HCT116 (cell line): ENCODE data around the gene TAF15. TPM values are rescaled to one million over a fixed set of nuclear protein-coding genes. Genes with fewer than 3 reads are reported as not detected.

Experiments
- ATAC-seq: fragments of 200-7000 bp; cut with Tn5 transposase; 2 replicates; pipeline ENCODE4 v1.9.1; 2020; ENCODE audit warnings: mild to moderate bottlenecking, moderate library complexity
- BruUV-seq: library from RNA; stranded (reverse); fragments of 400-500 nt; replicated peaks from 2 replicates; lab custom pipeline; 2021; lab: Mats Ljungman, UMichigan
- CTCF ChIA-PET: fragments of 300-600 bp; sonication (Branson Sonifier 250); formaldehyde crosslinking; loops from one replicate; lab custom pipeline; 2021; ENCODE audit warnings: antibody characterized with exemption; lab: Charles Lee
- POLR2A ChIA-PET: fragments of 300-600, 350-600 bp; sonication (Branson Sonifier 250); formaldehyde crosslinking; loops from one replicate; lab custom pipeline; 2021; ENCODE audit warnings: antibody characterized with exemption; lab: Charles Lee
- RAD21 ChIA-PET, 2 experiments: fragments of 300-600 bp; sonication (Branson Sonifier 250); formaldehyde crosslinking; loops; one replicate each; lab custom pipeline; 2023; ENCODE audit warnings: low total read pairs in 2 of 2; ENCODE audit not compliant: uncharacterized antibody in 2 of 2, unreplicated experiment in 2 of 2, low non-redundant PET in 1 of 2; lab: Charles Lee
- DNase-seq: peaks from one replicate; pipeline ENCODE4 v3.0.0-alpha.2; 2010; ENCODE audit warnings: low read depth, low spot score
- H2AFZ ChIP-seq: fragments of 200-600 bp; shearing (Covaris generic), sonication (generic); 2 replicates; pipeline ENCODE4 v1.6.1; 2017; ENCODE audit warnings: low read depth, mixed run types, mixed read lengths, antibody characterized with exemption, low read length; ENCODE audit not compliant: poor library complexity, severe bottlenecking
- H3K27ac ChIP-seq: 2 replicates; pipeline ENCODE4 v1.5.1; 2012; ENCODE audit warnings: low read depth, low read length
- H3K27me3 ChIP-seq: fragments of 200-600 bp; sonication (generic); 2 replicates; pipeline ENCODE4 v1.6.1; 2016; ENCODE audit warnings: mixed run types, low read length, mixed read lengths; ENCODE audit not compliant: insufficient read depth
- H3K36me3 ChIP-seq, 2 experiments: fragments of 200-500 bp in 1 of 2; fragments of 200-600 bp in 1 of 2; sonication (Bioruptor generic) in 1 of 2; sonication (generic) in 1 of 2; 2 replicates each; pipeline versions ENCODE4 v1.5.1 to v1.6.1; 2014 to 2016; ENCODE audit warnings: low read length in 2 of 2, inconsistent platforms in 1 of 2, mixed read lengths in 1 of 2, mixed run types in 1 of 2; ENCODE audit not compliant: insufficient read depth in 2 of 2, control insufficient read depth in 1 of 2
- H3K4me1 ChIP-seq, 2 experiments: fragments of 200-600 bp in 1 of 2; sonication (generic) in 1 of 2; 2 replicates each; pipeline versions ENCODE4 v1.5.1 to v1.6.1; 2012 to 2017; ENCODE audit warnings: low read length in 2 of 2, inconsistent platforms in 1 of 2, mild to moderate bottlenecking in 1 of 2, mixed read lengths in 1 of 2, mixed run types in 1 of 2, moderate library complexity in 1 of 2; ENCODE audit not compliant: insufficient read depth in 2 of 2, control insufficient read depth in 1 of 2
- H3K4me2 ChIP-seq: fragments of 200-600 bp; sonication (generic); 2 replicates; pipeline ENCODE4 v1.6.1; 2017; ENCODE audit warnings: mixed run types, low read length, mixed read lengths
- H3K4me3 ChIP-seq, 2 experiments: fragments of 200-600 bp in 1 of 2; sonication (generic) in 1 of 2; replicated peaks in 1 of 2; 2 replicates each; pipeline ENCODE4 v1.5.1; 2011 to 2016; ENCODE audit warnings: low read length in 2 of 2, control low read depth in 1 of 2, low read depth in 1 of 2, mild to moderate bottlenecking in 1 of 2, mixed read lengths in 1 of 2, mixed run types in 1 of 2
- H3K79me2 ChIP-seq: fragments of 200-600 bp; sonication (generic); 2 replicates; pipeline ENCODE4 v1.6.1; 2017; ENCODE audit warnings: mild to moderate bottlenecking, mixed run types, low read length, moderate library complexity, mixed read lengths; ENCODE audit not compliant: insufficient read depth
- H3K9ac ChIP-seq: fragments of 200-600 bp; sonication (generic); 2 replicates; pipeline ENCODE4 v1.6.1; 2016; ENCODE audit warnings: low read length, mixed read lengths
- H3K9me2 ChIP-seq: fragments of 200-600 bp; sonication (generic), shearing (Covaris generic); 2 replicates; pipeline ENCODE4 v1.6.1; 2017; ENCODE audit warnings: mixed run types, mild to moderate bottlenecking, moderate library complexity; ENCODE audit not compliant: insufficient read depth
- H3K9me3 ChIP-seq, 2 experiments: fragments of 200-500 bp in 1 of 2; fragments of 200-600 bp in 1 of 2; sonication (Bioruptor generic) in 1 of 2; sonication (generic) in 1 of 2; 2 replicates each; pipeline ENCODE4 v1.6.1; 2014 to 2017; ENCODE audit warnings: low read length in 2 of 2, mixed read lengths in 2 of 2, inconsistent platforms in 1 of 2, low read depth in 1 of 2, mild to moderate bottlenecking in 1 of 2, mixed run types in 1 of 2, moderate library complexity in 1 of 2; ENCODE audit not compliant: control insufficient read depth in 1 of 2, insufficient read depth in 1 of 2
- H4K20me1 ChIP-seq: fragments of 200-600 bp; sonication (generic), shearing (Covaris generic); 2 replicates; pipeline ENCODE4 v1.6.1; 2017; ENCODE audit warnings: mixed run types, mild to moderate bottlenecking, moderate library complexity; ENCODE audit not compliant: insufficient read depth
- EGR1 ChIP-seq: IDR thresholded peaks from 2 replicates; pipeline ENCODE4 v1.6.1; 2012; ENCODE audit warnings: low read depth
- RAD21 ChIP-seq: IDR thresholded peaks from 2 replicates; pipeline ENCODE4 v1.6.1; 2012; ENCODE audit warnings: low read depth, mild to moderate bottlenecking
- SP1 ChIP-seq: IDR thresholded peaks from 2 replicates; pipeline ENCODE4 v1.6.1; 2012; ENCODE audit warnings: low read depth
- intact Hi-C: fragments of 100-400 bp; cut with micrococcal nuclease; formaldehyde crosslinking; loops from 2 replicates; pipeline ENCODE4 v1.10.0; 2022
- total RNA-seq: library from RNA; stranded (reverse); gene quantifications from one replicate; pipeline ENCODE4 v1.2.1, GENCODE V29; 2021; ENCODE audit not compliant: unreplicated experiment
- TF ChIP-seq, protein P1 (sequence below): IDR thresholded peaks from 2 replicates; pipeline ENCODE4 v1.6.1; 2012; ENCODE audit warnings: low read depth
- TF ChIP-seq, protein P2 (sequence below): IDR thresholded peaks from 2 replicates; pipeline ENCODE4 v1.6.1; 2012
- TF ChIP-seq, protein P3 (sequence below): IDR thresholded peaks from 2 replicates; pipeline ENCODE4 v1.6.1; 2011; ENCODE audit warnings: mild to moderate bottlenecking, low read length, moderate library complexity; ENCODE audit not compliant: insufficient replicate concordance; ENCODE audit errors: extremely low read depth

Gene TAF15
- total RNA-seq, 1 experiment from 2014 or later: 346 TPM

DNA sequence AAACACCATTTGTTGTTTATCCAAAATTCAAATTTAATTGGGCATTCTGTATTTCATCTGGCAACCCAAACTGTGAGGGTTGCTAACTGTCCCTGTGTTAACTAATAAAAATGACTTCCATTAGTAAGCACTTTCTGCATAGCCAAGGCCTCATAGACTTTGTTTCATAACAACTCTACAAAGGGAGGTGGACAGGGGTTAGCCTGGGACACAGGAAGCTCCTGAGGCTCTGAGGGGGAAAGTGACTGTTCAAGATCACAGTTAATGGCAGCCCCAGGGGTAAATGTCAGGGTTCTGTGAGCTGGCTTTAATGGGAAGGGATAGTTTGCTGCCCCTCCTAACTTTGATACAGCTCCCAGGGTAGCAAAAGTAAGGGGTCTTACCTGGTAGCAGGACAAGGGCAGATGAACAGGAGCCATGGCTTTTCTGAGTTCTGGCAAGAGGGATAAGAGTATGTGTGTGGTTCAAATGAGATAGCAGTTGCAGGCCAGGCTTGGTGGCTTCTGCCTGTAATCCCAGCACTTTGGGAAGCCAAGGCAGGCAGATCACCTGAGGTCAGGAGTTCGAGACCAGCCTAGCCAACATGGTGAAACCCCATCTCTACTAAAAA is 57.2 kb downstream of the TAF15 start:
- H3K4me1 ChIP-seq: peaks cover 2 to 7% of the 10 kb centered on the region in 2 experiments; a peak in 3 of 4 replicates
- H3K4me3 ChIP-seq: no peak overlapping the region
- no peak for ATAC-seq
- no TSS peak for BruUV-seq
- POLR2A ChIA-PET: no interaction called here
- TF ChIP-seq, protein P1, sequence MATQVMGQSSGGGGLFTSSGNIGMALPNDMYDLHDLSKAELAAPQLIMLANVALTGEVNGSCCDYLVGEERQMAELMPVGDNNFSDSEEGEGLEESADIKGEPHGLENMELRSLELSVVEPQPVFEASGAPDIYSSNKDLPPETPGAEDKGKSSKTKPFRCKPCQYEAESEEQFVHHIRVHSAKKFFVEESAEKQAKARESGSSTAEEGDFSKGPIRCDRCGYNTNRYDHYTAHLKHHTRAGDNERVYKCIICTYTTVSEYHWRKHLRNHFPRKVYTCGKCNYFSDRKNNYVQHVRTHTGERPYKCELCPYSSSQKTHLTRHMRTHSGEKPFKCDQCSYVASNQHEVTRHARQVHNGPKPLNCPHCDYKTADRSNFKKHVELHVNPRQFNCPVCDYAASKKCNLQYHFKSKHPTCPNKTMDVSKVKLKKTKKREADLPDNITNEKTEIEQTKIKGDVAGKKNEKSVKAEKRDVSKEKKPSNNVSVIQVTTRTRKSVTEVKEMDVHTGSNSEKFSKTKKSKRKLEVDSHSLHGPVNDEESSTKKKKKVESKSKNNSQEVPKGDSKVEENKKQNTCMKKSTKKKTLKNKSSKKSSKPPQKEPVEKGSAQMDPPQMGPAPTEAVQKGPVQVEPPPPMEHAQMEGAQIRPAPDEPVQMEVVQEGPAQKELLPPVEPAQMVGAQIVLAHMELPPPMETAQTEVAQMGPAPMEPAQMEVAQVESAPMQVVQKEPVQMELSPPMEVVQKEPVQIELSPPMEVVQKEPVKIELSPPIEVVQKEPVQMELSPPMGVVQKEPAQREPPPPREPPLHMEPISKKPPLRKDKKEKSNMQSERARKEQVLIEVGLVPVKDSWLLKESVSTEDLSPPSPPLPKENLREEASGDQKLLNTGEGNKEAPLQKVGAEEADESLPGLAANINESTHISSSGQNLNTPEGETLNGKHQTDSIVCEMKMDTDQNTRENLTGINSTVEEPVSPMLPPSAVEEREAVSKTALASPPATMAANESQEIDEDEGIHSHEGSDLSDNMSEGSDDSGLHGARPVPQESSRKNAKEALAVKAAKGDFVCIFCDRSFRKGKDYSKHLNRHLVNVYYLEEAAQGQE: no peak
- TF ChIP-seq, protein P2, sequence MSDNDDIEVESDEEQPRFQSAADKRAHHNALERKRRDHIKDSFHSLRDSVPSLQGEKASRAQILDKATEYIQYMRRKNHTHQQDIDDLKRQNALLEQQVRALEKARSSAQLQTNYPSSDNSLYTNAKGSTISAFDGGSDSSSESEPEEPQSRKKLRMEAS: no peak
- TF ChIP-seq RAD21 (no peak), EGR1 (no peak), SP1 (no peak)
- TF ChIP-seq, protein P3, sequence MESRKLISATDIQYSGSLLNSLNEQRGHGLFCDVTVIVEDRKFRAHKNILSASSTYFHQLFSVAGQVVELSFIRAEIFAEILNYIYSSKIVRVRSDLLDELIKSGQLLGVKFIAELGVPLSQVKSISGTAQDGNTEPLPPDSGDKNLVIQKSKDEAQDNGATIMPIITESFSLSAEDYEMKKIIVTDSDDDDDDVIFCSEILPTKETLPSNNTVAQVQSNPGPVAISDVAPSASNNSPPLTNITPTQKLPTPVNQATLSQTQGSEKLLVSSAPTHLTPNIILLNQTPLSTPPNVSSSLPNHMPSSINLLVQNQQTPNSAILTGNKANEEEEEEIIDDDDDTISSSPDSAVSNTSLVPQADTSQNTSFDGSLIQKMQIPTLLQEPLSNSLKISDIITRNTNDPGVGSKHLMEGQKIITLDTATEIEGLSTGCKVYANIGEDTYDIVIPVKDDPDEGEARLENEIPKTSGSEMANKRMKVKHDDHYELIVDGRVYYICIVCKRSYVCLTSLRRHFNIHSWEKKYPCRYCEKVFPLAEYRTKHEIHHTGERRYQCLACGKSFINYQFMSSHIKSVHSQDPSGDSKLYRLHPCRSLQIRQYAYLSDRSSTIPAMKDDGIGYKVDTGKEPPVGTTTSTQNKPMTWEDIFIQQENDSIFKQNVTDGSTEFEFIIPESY: no peak
- TF ChIP-seq, all 23 proteins: peak for 0
- no peak overlapping the region for H3K27ac ChIP-seq
- no peaks in the 10 kb centered on the region for H3K9me2 ChIP-seq
- DNase-seq: no peak
- intact Hi-C loops: no loop called here
- no peaks in the 10 kb centered on the region for H3K9me3 ChIP-seq
- H3K4me2 ChIP-seq: no peak overlapping the region
- no peak overlapping the region for H3K9ac ChIP-seq
- H3K79me2 ChIP-seq: no peaks in the 10 kb centered on the region
- ChIA-PET CTCF (no interaction called here), RAD21 (no interaction called here)
- no peaks in the 10 kb centered on the region for H4K20me1 ChIP-seq
- no peaks in the 10 kb centered on the region for H3K36me3 ChIP-seq
- no peaks in the 10 kb centered on the region for H3K27me3 ChIP-seq
- no peak overlapping the region for H2AFZ ChIP-seq
